Pancreas (tissue), 10 donors: ENCODE data around the gene TMEM250. TPM values are rescaled to one million over a fixed set of nuclear protein-coding genes. Genes with fewer than 3 reads are reported as not detected.
A peak's percentile ranks its signal among the peaks of the same experiment; 100 is the strongest.

Experiments
- ATAC-seq, 4 donors: fragments of 200-7000 bp; cut with Tn5 transposase; one replicate each; pipeline versions ENCODE4 v1.8.0 to v1.9.1; 2020; ENCODE audit warnings: mild to moderate bottlenecking in 4 of 4, moderate library complexity in 4 of 4
- DNase-seq, 6 donors: peaks; one replicate each; pipeline ENCODE4 v3.0.0-alpha.2; 2020
- FAIRE-seq: peaks from 2 replicates; lab custom pipeline; 2012; peaks lifted over from hg19 to GRCh38; lab: Jason Lieb, UNC
- H3K27ac ChIP-seq, 4 donors: fragments of 200-600 bp; sonication (generic); 1 replicate in 3 of 4; 2 replicates in 1 of 4; pipeline versions ENCODE4 v1.5.0 to v1.8.0; 2020
- H3K27me3 ChIP-seq, 4 donors: fragments of 200-600 bp; one replicate each; pipeline ENCODE4 v1.8.0; 2021
- H3K36me3 ChIP-seq, 3 donors: fragments of 200-600 bp; sonication (generic) in 1 of 3; one replicate each; pipeline versions ENCODE4 v1.5.0 to v1.8.0; 2020 to 2021
- H3K4me1 ChIP-seq, 3 donors: fragments of 200-600 bp; one replicate each; pipeline ENCODE4 v1.8.0; 2021
- H3K4me3 ChIP-seq, 4 donors: fragments of 200-600 bp; sonication (generic) in 2 of 4; one replicate each; pipeline versions ENCODE4 v1.5.0 to v1.8.0; 2020 to 2021
- H3K9me3 ChIP-seq, 4 donors: fragments of 200-600 bp; one replicate each; pipeline ENCODE4 v1.8.0; 2021
- CTCF ChIP-seq, 4 donors: fragments of 200-600 bp; sonication (generic) in 3 of 4; IDR thresholded peaks; one replicate each; pipeline versions ENCODE4 v1.5.0 to v1.8.0; 2021; ENCODE audit warnings: antibody characterized with exemption in 4 of 4
- WGBS, 2 donors: extraction: QIAGEN DNeasy Blood & Tissue Kit; methylation state at CpG; one replicate each; pipeline ENCODE4 v1.1.7; 2013; 5-methylcytosine and 5-hydroxymethylcytosine counted together
- intact Hi-C, 3 donors: fragments of 100-400 bp; cut with DNase I; formaldehyde crosslinking; loops; one replicate each; pipeline versions ENCODE4 v1.11.1 to v1.14.2; 2022
- polyA plus RNA-seq, 2 donors: library from polyadenylated mRNA; stranded (reverse); fragments of 200-250 nt; gene quantifications; one replicate each; pipeline ENCODE4 v1.2.3, GENCODE V29; 2013
- total RNA-seq, 6 donors: library from RNA; stranded (reverse); fragmentation: NEBNext Ultra II Directional in 4 of 6; extraction: Animal tissue kit (Norgen Biotek cat#: 25700) in 4 of 6; gene quantifications; one replicate each; pipeline versions ENCODE4 v1.2.1 to v1.2.4, GENCODE V29; 2021 to 2023
- donor health status: healthy with polysubstance abuse.
- donor health status: DM: no; HTN: no; CAD: no; lungs with moderate emphysema.
- donor health status: DM: no; HTN: no; CAD: no.
- donor health status: control.
- donor health status: control.
- donor health status: Bipolar disorder and iron deficiency.
- donor health status: DM: yes; HTN: yes; CAD: no.
- donor health status: DM: no; HTN: no; CAD: no.
- donor health status: DM: no; HTN: no; CAD: no.
- donor health status: DM: yes; HTN: yes; CAD: no.

Gene TMEM250
- total and polyA plus RNA-seq, 8 donors: 8.0 to 17.8 (median 11.8) TPM

- 77 to 90% methylated on average over 9 of the region's 9 CpGs for WGBS, 2 donors
- no peak for FAIRE-seq
- no peaks in the 10 kb centered on the region for H3K36me3 ChIP-seq
- H3K4me1 ChIP-seq: peaks cover 4 to 22% (median 12%) of the 10 kb centered on the region in 3 donors
- intact Hi-C loops: loop anchor here (2.0 to 10.0 kb wide), 4 partner anchors 147 to 260 kb away; no protein-coding TSS in a partner anchor
- no peaks in the 10 kb centered on the region for H3K9me3 ChIP-seq
- no peaks in the 10 kb centered on the region for H3K27me3 ChIP-seq
- ATAC-seq: no peak
- no peak for TF ChIP-seq CTCF (IDR thresholded peaks at IDR 0.05)
- no peak for DNase-seq
- H3K27ac ChIP-seq: no peak overlapping the region
- no peak overlapping the region for H3K4me3 ChIP-seq
Measured at GRCh38 chr9:136121801-136122200, 3.1 kb upstream of the TMEM250 start.

DNA sequence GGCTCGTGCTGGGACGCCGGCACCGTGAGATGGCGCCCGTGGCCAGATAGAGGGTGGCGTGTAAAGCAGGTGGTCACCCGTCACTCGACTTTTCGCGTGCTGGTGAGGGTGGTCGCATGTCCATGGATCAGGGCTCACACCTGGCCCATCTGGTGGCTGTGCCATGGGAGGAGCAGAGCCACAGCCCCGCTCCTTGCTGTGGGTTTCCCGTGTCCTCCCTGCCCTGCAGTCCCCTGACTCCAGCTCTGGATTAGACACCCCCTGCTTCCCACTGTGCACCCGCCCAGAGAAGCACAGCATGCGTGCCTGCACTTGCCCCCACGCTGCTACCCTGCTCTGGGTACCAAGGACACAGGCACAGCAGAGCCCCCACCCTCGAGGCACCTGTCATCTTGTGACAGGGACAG lies 1.8 kb upstream of the TMEM250 start:
- Histone ChIP-seq H3K27ac (no peak overlapping the region), H3K27me3 (no peaks in the 10 kb centered on the region), H3K9me3 (no peaks in the 10 kb centered on the region), H3K4me3 (no peak overlapping the region), H3K4me1 (peaks cover 4 to 22% (median 12%) of the 10 kb centered on the region in 3 donors), H3K36me3 (peaks cover 0 to 6% (median 0%) of the 10 kb centered on the region in 3 donors)
- intact Hi-C loops: loop anchor here in 2 of 3 donors (5.0 to 10.0 kb wide), 3 partner anchors 146 to 258 kb away; no protein-coding TSS in a partner anchor
- DNase-seq (peak in 1 of 6 donors; percentile 74), FAIRE-seq (no peak), ATAC-seq (no peak)
- TF ChIP-seq CTCF (IDR thresholded peaks at IDR 0.05): no peak
- WGBS, 2 donors: 77 to 85% methylated on average over 18 of the region's 18 CpGs

GRCh38 chr9:136119883-136120393 lies 1.3 kb upstream of the TMEM250 start:
- Histone ChIP-seq H3K27me3 (no peaks in the 10 kb centered on the region), H3K4me1 (peaks cover 4 to 22% (median 12%) of the 10 kb centered on the region in 3 donors), H3K9me3 (no peaks in the 10 kb centered on the region), H3K36me3 (peaks cover 0 to 6% (median 0%) of the 10 kb centered on the region in 3 donors), H3K27ac (peak overlapping the region in 3 of 4 donors; percentile 70 to 86 (median 85)), H3K4me3 (peak overlapping the region; percentile 75 to 96 (median 81))
- 46% methylated on average over 11 of the region's 11 CpGs for WGBS, 2 donors
- TF ChIP-seq CTCF (IDR thresholded peaks at IDR 0.05): no peak
- no peak for DNase-seq
- no peak for FAIRE-seq
- ATAC-seq: no peak
- intact Hi-C loops: loop anchor here in 2 of 3 donors (5.0 to 10.0 kb wide), 3 partner anchors 145 to 258 kb away; no protein-coding TSS in a partner anchor

DNA sequence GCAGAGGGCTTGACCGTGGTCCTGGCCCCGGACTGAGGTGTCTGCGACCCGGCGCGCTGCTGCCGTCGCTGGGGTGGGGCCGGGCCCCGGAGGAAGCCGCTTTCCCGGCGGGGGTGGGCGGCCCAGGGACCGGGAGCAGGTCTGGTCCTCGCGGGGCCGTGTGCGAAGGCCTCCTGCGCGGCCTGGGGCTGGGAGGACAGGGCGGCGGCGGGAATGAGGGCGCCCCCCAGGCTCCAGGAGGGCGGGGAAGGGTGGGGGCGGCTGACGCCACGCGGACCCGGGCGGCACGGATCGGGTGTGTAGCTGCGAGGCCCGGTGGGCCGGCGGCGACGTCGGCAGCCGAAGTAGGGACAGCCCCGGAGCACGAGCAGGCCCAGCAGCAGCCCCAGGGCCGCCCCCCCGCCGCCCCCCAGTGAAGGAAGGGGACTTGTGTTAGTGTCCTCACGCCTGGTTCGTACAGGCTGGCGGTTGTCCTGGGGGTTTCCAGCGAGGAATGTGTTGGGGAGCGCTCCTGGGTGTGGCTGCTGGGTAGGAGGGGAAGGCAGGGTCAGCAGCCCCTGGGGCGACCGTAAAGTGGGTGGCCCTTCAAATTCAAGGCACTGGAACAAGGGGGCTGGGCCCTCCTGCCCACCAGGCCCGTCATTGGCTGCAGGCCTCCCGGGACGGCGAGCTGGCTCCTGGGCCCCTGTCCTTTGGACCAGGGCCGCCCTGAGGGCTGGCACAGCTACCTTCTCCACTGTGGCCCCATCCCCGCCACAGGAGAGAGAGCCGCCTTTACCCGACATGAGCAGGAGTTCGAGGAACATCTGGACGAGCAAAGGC lies 597 bp upstream of the TMEM250 start:
- DNase-seq (peak in 2 of 6 donors; percentile 57 to 81), ATAC-seq (peak; percentile 0 to 33 (median 12)), FAIRE-seq (no peak)
- Histone ChIP-seq H3K36me3 (peaks cover 0 to 6% (median 0%) of the 10 kb centered on the region in 3 donors), H3K4me1 (peaks cover 4 to 22% (median 12%) of the 10 kb centered on the region in 3 donors), H3K27ac (peak overlapping the region; percentile 70 to 88 (median 86)), H3K27me3 (no peaks in the 10 kb centered on the region), H3K4me3 (peak overlapping the region; percentile 75 to 96 (median 81)), H3K9me3 (no peaks in the 10 kb centered on the region)
- WGBS, 2 donors: 0 to 2% methylated on average over 57 to 64 of the region's 64 CpGs
- intact Hi-C loops: no loop called here
- TF ChIP-seq CTCF (IDR thresholded peaks at IDR 0.05): no peak
